H1 (cell line): ENCODE data around the gene NMUR1. TPM values are rescaled to one million over a fixed set of nuclear protein-coding genes. Genes with fewer than 3 reads are reported as not detected.

ENCODE experiments used
- CTCF ChIA-PET: fragments of 300-600 bp; sonication (Branson Sonifier 250); formaldehyde crosslinking; loops from one replicate; lab custom pipeline; 2021; ENCODE audit not compliant: partially characterized antibody; lab: Charles Lee
- POLR2A ChIA-PET: fragments of 300-600 bp; sonication (Branson Sonifier 250); formaldehyde crosslinking; loops from one replicate; lab custom pipeline; 2021; ENCODE audit warnings: inconsistent platforms; ENCODE audit not compliant: partially characterized antibody; lab: Charles Lee
- DNase-seq, 2 experiments: peaks; one replicate each; pipeline versions ENCODE4 v3.0.0 to v3.0.0-alpha.2; 2010 to 2022; ENCODE audit warnings: low spot score in 2 of 2, low read depth in 1 of 2, mixed read lengths in 1 of 2
- FAIRE-seq: peaks from 2 replicates; lab custom pipeline; 2011; peaks lifted over from hg19 to GRCh38; lab: Jason Lieb, UNC
- H2AFZ ChIP-seq: 2 replicates; pipeline ENCODE4 v1.8.1; 2012; ENCODE audit warnings: low read length, inconsistent platforms
- H2AK5ac ChIP-seq: 2 replicates; pipeline ENCODE4 v1.6.1; 2013; ENCODE audit warnings: low read depth, low read length
- H2BK120ac ChIP-seq: replicated peaks from 2 replicates; pipeline ENCODE3; 2013; ENCODE audit warnings: low read depth, low read length, inconsistent platforms
- H2BK12ac ChIP-seq: 2 replicates; pipeline ENCODE4 v1.6.1; 2013; ENCODE audit warnings: low read depth, low read length
- H2BK15ac ChIP-seq: 2 replicates; pipeline ENCODE4 v1.6.1; 2013; ENCODE audit warnings: low read length
- H2BK20ac ChIP-seq: 2 replicates; pipeline ENCODE4 v1.6.1; 2013; ENCODE audit warnings: low read length
- H2BK5ac ChIP-seq: 2 replicates; pipeline ENCODE4 v1.6.1; 2013; ENCODE audit warnings: low read depth, low read length
- H3K14ac ChIP-seq: 2 replicates; pipeline ENCODE4 v1.6.1; 2013; ENCODE audit warnings: inconsistent platforms; ENCODE audit not compliant: insufficient read length
- H3K18ac ChIP-seq: 2 replicates; pipeline ENCODE4 v1.6.1; 2013; ENCODE audit warnings: low read length; ENCODE audit errors: extremely low read depth
- H3K23ac ChIP-seq: 2 replicates; pipeline ENCODE4 v1.6.1; 2013; ENCODE audit warnings: inconsistent platforms; ENCODE audit not compliant: insufficient read length
- H3K23me2 ChIP-seq: 2 replicates; pipeline ENCODE4 v1.6.1; 2013; ENCODE audit warnings: low read depth, low read length
- H3K27ac ChIP-seq: 2 replicates; pipeline ENCODE4 v1.6.1; 2011; ENCODE audit warnings: low read depth, low read length, inconsistent platforms
- H3K27me3 ChIP-seq, 4 experiments: replicated peaks in 1 of 4; 1 replicate in 1 of 4; 2 replicates in 3 of 4; pipeline versions ENCODE4 v1.6.1 to v1.8.1; 2011 to 2013; ENCODE audit warnings: low read length in 3 of 4, mild to moderate bottlenecking in 3 of 4, inconsistent platforms in 2 of 4, mixed read lengths in 2 of 4, moderate library complexity in 1 of 4; ENCODE audit not compliant: control insufficient read depth in 3 of 4, insufficient read depth in 3 of 4; ENCODE audit errors: extremely low read depth in 1 of 4
- H3K36me3 ChIP-seq, 4 experiments: 2 replicates each; pipeline versions ENCODE4 v1.6.1 to v1.8.1; 2011 to 2013; ENCODE audit warnings: mild to moderate bottlenecking in 4 of 4, low read length in 3 of 4, moderate library complexity in 2 of 4, control low read depth in 1 of 4, inconsistent platforms in 1 of 4; ENCODE audit not compliant: insufficient read depth in 4 of 4, control insufficient read depth in 2 of 4
- H3K4ac ChIP-seq: replicated peaks from 2 replicates; pipeline ENCODE3; 2013; ENCODE audit warnings: low read length, low read depth, mixed read lengths, inconsistent platforms; ENCODE audit not compliant: insufficient read length
- H3K4me1 ChIP-seq, 4 experiments: replicated peaks in 1 of 4; 1 replicate in 1 of 4; 2 replicates in 3 of 4; pipeline versions ENCODE4 v1.6.1 to v1.8.1; 2011 to 2013; ENCODE audit warnings: low read length in 3 of 4, inconsistent platforms in 2 of 4, mixed read lengths in 1 of 4; ENCODE audit not compliant: insufficient read depth in 4 of 4, control insufficient read depth in 3 of 4
- H3K4me2 ChIP-seq, 2 experiments: 2 replicates each; pipeline versions ENCODE4 v1.6.1 to v1.8.1; 2011 to 2013; ENCODE audit warnings: low read depth in 2 of 2, low read length in 2 of 2, control low read depth in 1 of 2, inconsistent platforms in 1 of 2, mild to moderate bottlenecking in 1 of 2; ENCODE audit not compliant: insufficient read depth in 1 of 2
- H3K4me3 ChIP-seq, 4 experiments: fragments of 200-600, 300-600 bp in 1 of 4; sonication (generic), shearing (Covaris generic), sonication (Bioruptor Twin) in 1 of 4; 2 replicates each; pipeline versions ENCODE4 v1.5.1 to v1.8.1; 2011 to 2016; ENCODE audit warnings: low read length in 4 of 4, low read depth in 3 of 4, control low read depth in 2 of 4, inconsistent platforms in 2 of 4, mild to moderate bottlenecking in 2 of 4, mixed read lengths in 1 of 4, moderate library complexity in 1 of 4; ENCODE audit not compliant: insufficient read depth in 2 of 4; ENCODE audit errors: extremely low read depth in 1 of 4
- H3K56ac ChIP-seq: replicated peaks from 2 replicates; pipeline ENCODE3; 2013; ENCODE audit warnings: low read depth, mild to moderate bottlenecking, mixed read lengths, low read length, inconsistent platforms; ENCODE audit not compliant: insufficient read length
- H3K79me1 ChIP-seq: 2 replicates; pipeline ENCODE4 v1.6.1; 2013; ENCODE audit warnings: low read depth, low read length, control low read depth
- H3K79me2 ChIP-seq, 2 experiments: 2 replicates each; pipeline versions ENCODE4 v1.6.1 to v1.8.1; 2012 to 2013; ENCODE audit warnings: low read length in 2 of 2, mild to moderate bottlenecking in 2 of 2, inconsistent platforms in 1 of 2; ENCODE audit not compliant: insufficient read depth in 2 of 2, control insufficient read depth in 1 of 2
- H3K9ac ChIP-seq, 4 experiments: replicated peaks in 1 of 4; 1 replicate in 1 of 4; 2 replicates in 3 of 4; pipeline versions ENCODE4 v1.6.1 to v1.8.1; 2011 to 2013; ENCODE audit warnings: low read depth in 3 of 4, low read length in 3 of 4, control low read depth in 2 of 4, mild to moderate bottlenecking in 2 of 4, moderate library complexity in 2 of 4, inconsistent platforms in 1 of 4; ENCODE audit errors: extremely low read depth in 1 of 4
- H3K9me3 ChIP-seq, 2 experiments: 2 replicates each; pipeline versions ENCODE4 v1.6.1 to v1.8.1; 2012 to 2013; ENCODE audit warnings: mild to moderate bottlenecking in 2 of 2, moderate library complexity in 2 of 2, control low read depth in 1 of 2, inconsistent platforms in 1 of 2, low read depth in 1 of 2, low read length in 1 of 2, mixed read lengths in 1 of 2; ENCODE audit not compliant: insufficient read depth in 2 of 2
- H4K20me1 ChIP-seq, 2 experiments: replicated peaks in 1 of 2; 2 replicates each; pipeline versions ENCODE3 to v1.8.1; 2011 to 2013; ENCODE audit warnings: inconsistent platforms in 2 of 2, low read length in 2 of 2, mild to moderate bottlenecking in 1 of 2; ENCODE audit not compliant: insufficient read depth in 2 of 2, control insufficient read depth in 1 of 2
- H4K5ac ChIP-seq: 2 replicates; pipeline ENCODE4 v1.6.1; 2013; ENCODE audit warnings: low read length, low read depth, mixed read lengths, inconsistent platforms; ENCODE audit not compliant: insufficient read length
- H4K8ac ChIP-seq: 2 replicates; pipeline ENCODE4 v1.8.0; 2013; ENCODE audit warnings: mild to moderate bottlenecking, moderate library complexity, low read length, inconsistent platforms; ENCODE audit not compliant: insufficient read depth; ENCODE audit errors: extremely low read depth
- H4K91ac ChIP-seq: replicated peaks from 2 replicates; pipeline ENCODE3; 2013; ENCODE audit warnings: low read length, mixed read lengths, inconsistent platforms; ENCODE audit not compliant: insufficient read length
- CBX5 ChIP-seq: fragments of 300-800, 300-1000 bp; sonication (generic); IDR thresholded peaks from 2 replicates; pipeline ENCODE4 v1.7.1; 2016; ENCODE audit warnings: antibody characterized with exemption, low read length, low read depth
- KDM1A ChIP-seq: fragments of 200-600, 300-600 bp; sonication (generic); IDR thresholded peaks from 2 replicates; pipeline ENCODE4 v1.7.1; 2016; ENCODE audit warnings: mild to moderate bottlenecking, low read length, borderline replicate concordance
- WGBS, 2 experiments: shearing (Covaris generic) in 1 of 2; methylation state at CpG; one replicate each; pipeline versions ENCODE4 v1.1.6 to v1.1.7; 2013 to 2015; ENCODE audit warnings: low lambda C conversion rate in 2 of 2, mixed read lengths in 2 of 2, inconsistent platforms in 1 of 2, low coverage in 1 of 2, missing lambda C conversion rate in 1 of 2; ENCODE audit not compliant: insufficient replicate concordance in 2 of 2, insufficient coverage in 1 of 2, insufficient read length in 1 of 2; ENCODE audit errors: extremely low coverage in 1 of 2, missing lambda C conversion rate in 1 of 2; 5-methylcytosine and 5-hydroxymethylcytosine counted together
- polyA plus RNA-seq, 7 experiments: library from polyadenylated mRNA; depleted of rRNA in 3 of 7; stranded (reverse) in 5 of 7; unstranded in 2 of 7; fragments of >200 nt in 5 of 7; fragments of 200-250 nt in 2 of 7; gene quantifications; 1 replicate in 5 of 7; 2 replicates in 1 of 7; 4 replicates in 1 of 7; pipeline versions ENCODE4 v1.2.1 to v1.2.3, GENCODE V29; 2011 to 2013; ENCODE audit warnings: missing spikeins in 2 of 7, mixed read lengths in 2 of 7
- total RNA-seq: library from RNA; stranded (reverse); fragmentation: NEBNext Ultra II Directional; extraction: Animal tissue kit (Norgen Biotek cat#: 25700); gene quantifications from 2 replicates; pipeline ENCODE4 v1.2.1, GENCODE V29; 2021

Gene NMUR1
- total and polyA plus RNA-seq, 2 of the 8 experiments (the other 6 are each of a cell fraction or from before 2014, with no cell fraction given), result 0.56 to 1.5 TPM

DNA sequence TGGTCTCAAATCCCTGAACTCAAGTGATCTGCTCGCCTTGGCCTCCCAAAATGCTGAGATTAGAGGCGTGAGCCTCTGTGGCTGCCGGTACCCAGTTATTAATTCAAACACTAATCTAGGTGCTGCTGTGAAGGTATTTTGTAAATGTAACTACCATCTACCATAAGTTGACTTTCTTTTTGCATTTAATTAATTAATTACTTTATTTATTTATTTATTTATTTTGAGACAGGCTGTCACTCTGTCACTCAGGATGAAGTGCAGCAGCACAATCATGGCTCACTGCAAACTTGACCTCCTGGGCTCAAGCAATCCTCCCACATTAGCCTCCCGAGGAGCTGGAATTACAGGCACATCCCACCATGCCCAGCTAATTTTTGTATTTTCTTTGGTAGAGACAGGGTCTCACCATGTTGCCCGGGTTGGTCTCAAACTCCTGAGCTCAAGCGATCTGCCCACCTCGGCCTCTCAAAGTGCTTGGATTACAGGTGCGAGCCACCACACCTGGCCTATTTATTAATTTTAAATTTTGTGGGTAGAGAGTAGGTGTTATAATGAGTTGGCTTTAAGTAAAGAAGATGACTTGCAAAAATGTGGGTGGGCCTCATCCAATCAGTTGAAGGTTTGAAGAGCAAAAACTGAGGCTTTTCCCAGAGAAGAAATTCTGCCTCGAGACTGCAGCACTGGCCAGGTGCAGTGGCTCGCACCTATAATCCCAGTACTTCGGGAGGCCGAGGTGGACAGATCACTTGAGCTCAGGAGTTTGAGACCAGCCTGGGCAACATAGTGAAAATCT lies 17.3 kb upstream of the NMUR1 start:
- H2BK120ac ChIP-seq, result no peak overlapping the region
- no peaks in the 10 kb centered on the region for H3K36me3 ChIP-seq
- no peak overlapping the region for H2AK5ac ChIP-seq
- H3K4me1 ChIP-seq, result no peaks in the 10 kb centered on the region
- no peak for DNase-seq
- no peak overlapping the region for H2BK15ac ChIP-seq
- 90% methylated on average over 12 of the region's 12 CpGs; no CpG with 5 or more reads in 1 of the 2 experiments for WGBS, 2 experiments
- H3K23ac ChIP-seq, result no peak overlapping the region
- no peak for FAIRE-seq
- no peak overlapping the region for H3K18ac ChIP-seq
- H2AFZ ChIP-seq, result no peak overlapping the region
- no peak for TF ChIP-seq CBX5
- 0 out of 2 replicates have a peak, but pooled peaks have one; percentile 23 for TF ChIP-seq KDM1A
- TF ChIP-seq, all 59 proteins: peak for 1
- H3K27me3 ChIP-seq, result no peaks in the 10 kb centered on the region
- H2BK5ac ChIP-seq, result no peak overlapping the region
- no peak overlapping the region for H3K14ac ChIP-seq
- no peak overlapping the region for H3K4me3 ChIP-seq
- no peak overlapping the region for H4K5ac ChIP-seq
- no peak overlapping the region for H3K27ac ChIP-seq
- no peak overlapping the region for H3K9ac ChIP-seq
- H2BK12ac ChIP-seq, result no peak overlapping the region
- no peaks in the 10 kb centered on the region for H3K79me2 ChIP-seq
- H3K56ac ChIP-seq, result no peak overlapping the region
- no peak overlapping the region for H3K4ac ChIP-seq
- H2BK20ac ChIP-seq, result no peak overlapping the region
- no peaks in the 10 kb centered on the region for H3K79me1 ChIP-seq
- H4K91ac ChIP-seq, result no peak overlapping the region
- no peaks in the 10 kb centered on the region for H3K23me2 ChIP-seq
- H3K4me2 ChIP-seq, result no peak overlapping the region
- CTCF ChIA-PET, result interaction anchor here (0.6 to 4.2 kb wide), 14 partner anchors 8 to 177 kb away, joined by 3 to 26 read pairs (median 4); no protein-coding TSS in a partner anchor
- POLR2A ChIA-PET, result no interaction called here
- peaks cover 0 to 3% of the 10 kb centered on the region in 2 experiments; a peak in 2 of 4 replicates for H3K9me3 ChIP-seq
- H4K8ac ChIP-seq, result no peak overlapping the region
- no peaks in the 10 kb centered on the region for H4K20me1 ChIP-seq
